H9 (cell line): Measurements from ENCODE around the gene HPGDS. TPM values are rescaled to one million over a fixed set of nuclear protein-coding genes. Genes with fewer than 3 reads are reported as not detected.

Experiments
- DNase-seq: peaks from one replicate; pipeline ENCODE4 v3.0.0-alpha.2; 2017
- H2AFZ ChIP-seq: one replicate; pipeline ENCODE4 v1.6.1; 2013; ENCODE audit warnings: mild to moderate bottlenecking, low read length, control low read depth, moderate library complexity
- H2AK5ac ChIP-seq: 2 replicates; pipeline ENCODE4 v1.6.1; 2013; ENCODE audit warnings: low read length, control low read depth, mixed read lengths; ENCODE audit not compliant: insufficient read length
- H2BK120ac ChIP-seq: one replicate; pipeline ENCODE4 v1.6.1; 2013; ENCODE audit warnings: low read depth, mild to moderate bottlenecking, low read length, control low read depth, inconsistent platforms; ENCODE audit not compliant: poor library complexity, severe bottlenecking
- H2BK12ac ChIP-seq: 2 replicates; pipeline ENCODE4 v1.6.1; 2013; ENCODE audit warnings: low read length, control low read depth, mixed read lengths, low read depth; ENCODE audit not compliant: insufficient read length
- H2BK15ac ChIP-seq: 2 replicates; pipeline ENCODE4 v1.6.1; 2013; ENCODE audit warnings: low read depth, low read length, control low read depth
- H2BK20ac ChIP-seq: one replicate; pipeline ENCODE4 v1.6.1; 2013; ENCODE audit warnings: low read depth, mild to moderate bottlenecking, low read length, control low read depth, inconsistent platforms; ENCODE audit not compliant: poor library complexity, severe bottlenecking
- H2BK5ac ChIP-seq: 2 replicates; pipeline ENCODE4 v1.6.1; 2013; ENCODE audit warnings: low read length, control low read depth, mixed read lengths; ENCODE audit not compliant: insufficient read length
- H3K14ac ChIP-seq: 2 replicates; pipeline ENCODE4 v1.6.1; 2013; ENCODE audit warnings: low read length, control low read depth; ENCODE audit not compliant: insufficient read depth
- H3K18ac ChIP-seq: 2 replicates; pipeline ENCODE4 v1.6.1; 2013; ENCODE audit warnings: low read depth, mild to moderate bottlenecking, mixed read lengths, low read length, control low read depth; ENCODE audit not compliant: insufficient read length
- H3K23ac ChIP-seq: 2 replicates; pipeline ENCODE4 v1.6.1; 2013; ENCODE audit warnings: low read length, control low read depth, mixed read lengths, low read depth; ENCODE audit not compliant: insufficient read length
- H3K23me2 ChIP-seq: 2 replicates; pipeline ENCODE4 v1.6.1; 2013; ENCODE audit warnings: low read depth, mild to moderate bottlenecking, mixed read lengths, low read length, control low read depth; ENCODE audit not compliant: insufficient read length, poor library complexity, severe bottlenecking
- H3K27ac ChIP-seq: 2 replicates; pipeline ENCODE4 v1.5.1; 2013; ENCODE audit warnings: low read length, control low read depth, mixed read lengths, low read depth; ENCODE audit not compliant: insufficient read length
- H3K27me3 ChIP-seq: 2 replicates; pipeline ENCODE4 v1.6.1; 2013; ENCODE audit warnings: low read length, control low read depth, inconsistent platforms; ENCODE audit not compliant: insufficient read depth
- H3K4ac ChIP-seq: 2 replicates; pipeline ENCODE4 v1.6.1; 2013; ENCODE audit warnings: low read depth, mild to moderate bottlenecking, control low read depth, inconsistent platforms, low read length, moderate library complexity
- H3K4me1 ChIP-seq: 2 replicates; pipeline ENCODE4 v1.6.1; 2013; ENCODE audit warnings: low read length, control low read depth, inconsistent platforms; ENCODE audit not compliant: insufficient read depth
- H3K4me2 ChIP-seq: 2 replicates; pipeline ENCODE4 v1.6.1; 2013; ENCODE audit warnings: low read length, control low read depth, mixed read lengths; ENCODE audit not compliant: insufficient read length, insufficient read depth
- H3K56ac ChIP-seq: 2 replicates; pipeline ENCODE4 v1.6.1; 2013; ENCODE audit warnings: low read depth, mild to moderate bottlenecking, mixed read lengths, low read length, control low read depth; ENCODE audit not compliant: insufficient read length
- H3K79me1 ChIP-seq: 2 replicates; pipeline ENCODE4 v1.6.1; 2013; ENCODE audit warnings: low read depth, mild to moderate bottlenecking, moderate library complexity, low read length, control low read depth, inconsistent platforms; ENCODE audit not compliant: insufficient read depth, poor library complexity, severe bottlenecking
- H3K79me2 ChIP-seq: 2 replicates; pipeline ENCODE4 v1.6.1; 2013; ENCODE audit warnings: low read length, control low read depth, inconsistent platforms; ENCODE audit not compliant: insufficient read depth
- H3K9ac ChIP-seq: 2 replicates; pipeline ENCODE4 v1.6.1; 2013; ENCODE audit warnings: low read length, control low read depth, mixed read lengths; ENCODE audit not compliant: insufficient read length; ENCODE audit errors: extremely low read depth
- H3K9me3 ChIP-seq: one replicate; pipeline ENCODE4 v1.6.1; 2013; ENCODE audit warnings: low read depth, low read length, inconsistent platforms; ENCODE audit not compliant: control insufficient read depth
- H3T11ph ChIP-seq: one replicate; pipeline ENCODE4 v1.6.1; 2013; ENCODE audit warnings: mild to moderate bottlenecking, low read length, control low read depth, inconsistent platforms
- H4K20me1 ChIP-seq: one replicate; pipeline ENCODE4 v1.6.1; 2013; ENCODE audit not compliant: control insufficient read depth, insufficient read length, insufficient read depth
- H4K5ac ChIP-seq: 2 replicates; pipeline ENCODE4 v1.6.1; 2013; ENCODE audit warnings: low read depth, mild to moderate bottlenecking, mixed read lengths, low read length, control low read depth; ENCODE audit not compliant: insufficient read length
- H4K8ac ChIP-seq: replicated peaks from 2 replicates; pipeline ENCODE4 v1.6.1; 2013; ENCODE audit warnings: low read length, control low read depth, mixed read lengths, low read depth; ENCODE audit not compliant: insufficient read length
- H4K91ac ChIP-seq: 2 replicates; pipeline ENCODE4 v1.6.1; 2013; ENCODE audit warnings: low read depth, mild to moderate bottlenecking, moderate library complexity, mixed read lengths, low read length, control low read depth; ENCODE audit not compliant: insufficient read length
- H3K27ac Mint-ChIP-seq, 3 experiments: 2 replicates in 2 of 3; 3 replicates in 1 of 3; pipeline ENCODE4 v1.8.0; 2020 to 2021; ENCODE audit warnings: mixed read lengths in 3 of 3, mild to moderate bottlenecking in 1 of 3, moderate library complexity in 1 of 3
- H3K27me3 Mint-ChIP-seq: 2 replicates; pipeline ENCODE4 v1.8.0; 2021; ENCODE audit warnings: low read depth, mild to moderate bottlenecking, moderate library complexity, mixed read lengths
- H3K36me3 Mint-ChIP-seq, 3 experiments: 2 replicates in 2 of 3; 3 replicates in 1 of 3; pipeline ENCODE4 v1.8.0; 2020 to 2021; ENCODE audit warnings: low read depth in 3 of 3, mixed read lengths in 3 of 3; ENCODE audit not compliant: insufficient read depth in 1 of 3
- H3K4me1 Mint-ChIP-seq, 2 experiments: 2 replicates each; pipeline ENCODE4 v1.8.0; 2020; ENCODE audit warnings: mixed read lengths in 2 of 2
- H3K4me3 Mint-ChIP-seq, 2 experiments: 2 replicates in 1 of 2; 3 replicates in 1 of 2; pipeline ENCODE4 v1.8.0; 2020 to 2021; ENCODE audit warnings: mild to moderate bottlenecking in 2 of 2, mixed read lengths in 2 of 2, moderate library complexity in 1 of 2
- H3K9me3 Mint-ChIP-seq, 2 experiments: 2 replicates in 1 of 2; 3 replicates in 1 of 2; pipeline ENCODE4 v1.8.0; 2020; ENCODE audit warnings: mild to moderate bottlenecking in 2 of 2, mixed read lengths in 2 of 2, moderate library complexity in 1 of 2
- WGBS: extraction: QIAGEN DNeasy Blood & Tissue Kit; methylation state at CpG from one replicate; pipeline ENCODE4 v1.1.7; 2013; ENCODE audit warnings: missing lambda C conversion rate, low lambda C conversion rate, mixed read lengths; ENCODE audit not compliant: insufficient read length; ENCODE audit errors: extremely low coverage; 5-methylcytosine and 5-hydroxymethylcytosine counted together
- total RNA-seq: library from RNA; stranded (reverse); gene quantifications from 2 replicates; pipeline ENCODE4 v1.2.1, GENCODE V29; 2021
- TF ChIP-seq, protein P1 (sequence below): fragments of 200-600 bp; sonication (generic); conservative IDR thresholded peaks from 3 replicates; pipeline ENCODE4 v1.8.0; 2021; ENCODE audit warnings: antibody characterized with exemption, mild to moderate bottlenecking

The HPGDS gene
- total RNA-seq, 1 experiment from 2014 or later = not detected

DNA sequence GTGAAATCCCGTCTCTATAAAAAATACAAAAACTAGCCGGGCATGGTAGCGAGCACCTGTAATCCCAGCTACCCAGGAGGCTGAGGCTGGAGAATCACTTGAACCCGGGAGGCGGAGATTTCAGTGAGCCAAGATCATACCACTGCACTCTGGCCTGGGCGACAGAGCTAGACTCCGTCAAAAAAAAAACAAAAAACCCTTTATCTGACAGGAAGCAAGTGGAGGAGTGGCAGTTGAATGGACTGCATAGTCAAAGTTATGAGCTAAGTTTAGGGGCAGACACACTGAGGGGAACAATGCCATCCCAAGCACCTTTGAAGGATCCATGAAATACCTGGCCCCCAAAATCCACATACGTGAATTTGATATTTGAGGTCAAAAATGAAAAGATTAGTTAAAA, 7.5 kb upstream of the HPGDS start:
- Histone ChIP-seq H2AFZ (no peak overlapping the region), H2BK12ac (no peak overlapping the region), H3T11ph (no peak overlapping the region), H3K23me2 (no peaks in the 10 kb centered on the region), H2AK5ac (no peak overlapping the region), H3K79me1 (no peaks in the 10 kb centered on the region), H4K91ac (no peak overlapping the region), H4K20me1 (no peaks in the 10 kb centered on the region), H3K23ac (no peak overlapping the region), H2BK15ac (no peak overlapping the region), H3K14ac (no peak overlapping the region), H4K5ac (no peak overlapping the region), H4K8ac (no peak overlapping the region), H3K4me1 (no peaks in the 10 kb centered on the region), H3K18ac (no peak overlapping the region), H3K56ac (no peak overlapping the region), H3K27ac (no peak overlapping the region), H3K4me2 (no peak overlapping the region), H2BK120ac (no peak overlapping the region), H3K27me3 (no peaks in the 10 kb centered on the region), H3K79me2 (no peaks in the 10 kb centered on the region), H3K9ac (no peak overlapping the region), H2BK20ac (no peak overlapping the region), H3K4ac (no peak overlapping the region), H3K9me3 (no peaks in the 10 kb centered on the region), H2BK5ac (no peak overlapping the region)
- Mint-ChIP-seq H3K27ac (no peak overlapping the region), H3K27me3 (no peaks in the 10 kb centered on the region), H3K4me3 (no peak overlapping the region), H3K9me3 (no peaks in the 10 kb centered on the region), H3K4me1 (peaks cover 0 to 5% of the 10 kb centered on the region in 2 experiments; a peak in 3 of 4 replicates), H3K36me3 (no peaks in the 10 kb centered on the region; a peak in 1 of 7 replicates)
- TF ChIP-seq, protein P1, sequence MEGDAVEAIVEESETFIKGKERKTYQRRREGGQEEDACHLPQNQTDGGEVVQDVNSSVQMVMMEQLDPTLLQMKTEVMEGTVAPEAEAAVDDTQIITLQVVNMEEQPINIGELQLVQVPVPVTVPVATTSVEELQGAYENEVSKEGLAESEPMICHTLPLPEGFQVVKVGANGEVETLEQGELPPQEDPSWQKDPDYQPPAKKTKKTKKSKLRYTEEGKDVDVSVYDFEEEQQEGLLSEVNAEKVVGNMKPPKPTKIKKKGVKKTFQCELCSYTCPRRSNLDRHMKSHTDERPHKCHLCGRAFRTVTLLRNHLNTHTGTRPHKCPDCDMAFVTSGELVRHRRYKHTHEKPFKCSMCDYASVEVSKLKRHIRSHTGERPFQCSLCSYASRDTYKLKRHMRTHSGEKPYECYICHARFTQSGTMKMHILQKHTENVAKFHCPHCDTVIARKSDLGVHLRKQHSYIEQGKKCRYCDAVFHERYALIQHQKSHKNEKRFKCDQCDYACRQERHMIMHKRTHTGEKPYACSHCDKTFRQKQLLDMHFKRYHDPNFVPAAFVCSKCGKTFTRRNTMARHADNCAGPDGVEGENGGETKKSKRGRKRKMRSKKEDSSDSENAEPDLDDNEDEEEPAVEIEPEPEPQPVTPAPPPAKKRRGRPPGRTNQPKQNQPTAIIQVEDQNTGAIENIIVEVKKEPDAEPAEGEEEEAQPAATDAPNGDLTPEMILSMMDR = no peak
- no CpG with 5 or more reads among the region's 8 CpGs for WGBS
- DNase-seq = no peak
